HL-60 (cell line): Measurements from ENCODE around the gene MAP2K6.

Experiments
- GABPA ChIP-seq: IDR thresholded peaks from 2 replicates; pipeline ENCODE4 v1.6.1; 2012; ENCODE audit warnings: low read depth
- POLR2AphosphoS5 ChIP-seq: IDR thresholded peaks from 2 replicates; pipeline ENCODE4 v1.6.1; 2012; ENCODE audit warnings: low read depth
- SPI1 ChIP-seq: IDR thresholded peaks from 2 replicates; pipeline ENCODE4 v1.6.1; 2012; ENCODE audit warnings: low read depth, mild to moderate bottlenecking, borderline replicate concordance
- TF ChIP-seq, protein P1 (sequence below): IDR thresholded peaks from one replicate; pipeline ENCODE4 v1.5.1; 2011; ENCODE audit warnings: low read length, control low read depth, inconsistent platforms; ENCODE audit not compliant: insufficient read depth
- TF ChIP-seq, protein P2 (sequence below): IDR thresholded peaks from 2 replicates; pipeline ENCODE4 v1.6.1; 2012; ENCODE audit warnings: low read depth; ENCODE audit not compliant: insufficient replicate concordance

DNA sequence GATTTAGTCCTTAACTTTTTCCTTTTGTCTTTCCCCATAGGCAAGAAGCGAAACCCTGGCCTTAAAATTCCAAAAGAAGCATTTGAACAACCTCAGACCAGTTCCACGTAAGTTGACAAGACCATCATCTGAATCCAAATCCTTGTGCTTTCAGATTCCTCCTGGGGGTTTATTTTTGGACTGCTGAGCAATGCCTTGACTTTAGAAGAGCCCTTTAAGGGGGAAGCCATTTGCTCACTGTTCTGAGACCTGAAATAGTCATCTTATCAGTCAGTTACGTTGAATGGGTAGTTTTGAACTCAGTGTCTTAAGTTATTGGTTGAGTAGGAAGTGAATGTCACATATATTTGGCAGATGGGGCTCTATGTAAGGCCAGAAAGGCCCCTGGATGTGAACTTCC is 91.2 kb downstream of the MAP2K6 start:
- TF ChIP-seq, protein P1, sequence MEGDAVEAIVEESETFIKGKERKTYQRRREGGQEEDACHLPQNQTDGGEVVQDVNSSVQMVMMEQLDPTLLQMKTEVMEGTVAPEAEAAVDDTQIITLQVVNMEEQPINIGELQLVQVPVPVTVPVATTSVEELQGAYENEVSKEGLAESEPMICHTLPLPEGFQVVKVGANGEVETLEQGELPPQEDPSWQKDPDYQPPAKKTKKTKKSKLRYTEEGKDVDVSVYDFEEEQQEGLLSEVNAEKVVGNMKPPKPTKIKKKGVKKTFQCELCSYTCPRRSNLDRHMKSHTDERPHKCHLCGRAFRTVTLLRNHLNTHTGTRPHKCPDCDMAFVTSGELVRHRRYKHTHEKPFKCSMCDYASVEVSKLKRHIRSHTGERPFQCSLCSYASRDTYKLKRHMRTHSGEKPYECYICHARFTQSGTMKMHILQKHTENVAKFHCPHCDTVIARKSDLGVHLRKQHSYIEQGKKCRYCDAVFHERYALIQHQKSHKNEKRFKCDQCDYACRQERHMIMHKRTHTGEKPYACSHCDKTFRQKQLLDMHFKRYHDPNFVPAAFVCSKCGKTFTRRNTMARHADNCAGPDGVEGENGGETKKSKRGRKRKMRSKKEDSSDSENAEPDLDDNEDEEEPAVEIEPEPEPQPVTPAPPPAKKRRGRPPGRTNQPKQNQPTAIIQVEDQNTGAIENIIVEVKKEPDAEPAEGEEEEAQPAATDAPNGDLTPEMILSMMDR = no peak
- no peak for TF ChIP-seq GABPA
- no peak for TF ChIP-seq POLR2AphosphoS5
- TF ChIP-seq SPI1 = no peak
- TF ChIP-seq, protein P2, sequence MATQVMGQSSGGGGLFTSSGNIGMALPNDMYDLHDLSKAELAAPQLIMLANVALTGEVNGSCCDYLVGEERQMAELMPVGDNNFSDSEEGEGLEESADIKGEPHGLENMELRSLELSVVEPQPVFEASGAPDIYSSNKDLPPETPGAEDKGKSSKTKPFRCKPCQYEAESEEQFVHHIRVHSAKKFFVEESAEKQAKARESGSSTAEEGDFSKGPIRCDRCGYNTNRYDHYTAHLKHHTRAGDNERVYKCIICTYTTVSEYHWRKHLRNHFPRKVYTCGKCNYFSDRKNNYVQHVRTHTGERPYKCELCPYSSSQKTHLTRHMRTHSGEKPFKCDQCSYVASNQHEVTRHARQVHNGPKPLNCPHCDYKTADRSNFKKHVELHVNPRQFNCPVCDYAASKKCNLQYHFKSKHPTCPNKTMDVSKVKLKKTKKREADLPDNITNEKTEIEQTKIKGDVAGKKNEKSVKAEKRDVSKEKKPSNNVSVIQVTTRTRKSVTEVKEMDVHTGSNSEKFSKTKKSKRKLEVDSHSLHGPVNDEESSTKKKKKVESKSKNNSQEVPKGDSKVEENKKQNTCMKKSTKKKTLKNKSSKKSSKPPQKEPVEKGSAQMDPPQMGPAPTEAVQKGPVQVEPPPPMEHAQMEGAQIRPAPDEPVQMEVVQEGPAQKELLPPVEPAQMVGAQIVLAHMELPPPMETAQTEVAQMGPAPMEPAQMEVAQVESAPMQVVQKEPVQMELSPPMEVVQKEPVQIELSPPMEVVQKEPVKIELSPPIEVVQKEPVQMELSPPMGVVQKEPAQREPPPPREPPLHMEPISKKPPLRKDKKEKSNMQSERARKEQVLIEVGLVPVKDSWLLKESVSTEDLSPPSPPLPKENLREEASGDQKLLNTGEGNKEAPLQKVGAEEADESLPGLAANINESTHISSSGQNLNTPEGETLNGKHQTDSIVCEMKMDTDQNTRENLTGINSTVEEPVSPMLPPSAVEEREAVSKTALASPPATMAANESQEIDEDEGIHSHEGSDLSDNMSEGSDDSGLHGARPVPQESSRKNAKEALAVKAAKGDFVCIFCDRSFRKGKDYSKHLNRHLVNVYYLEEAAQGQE = no peak
